K562 (cell line): Measurements from ENCODE around the gene HMG20B. TPM values are rescaled to one million over a fixed set of nuclear protein-coding genes. Genes with fewer than 3 reads are reported as not detected.

Source experiments
- EGR1 ChIP-seq: fragments of 450-650 bp; conservative IDR thresholded peaks from 2 replicates; pipeline ENCODE4 v1.6.1; 2017; ENCODE audit warnings: mild to moderate bottlenecking
- EP400 ChIP-seq: fragments of 450-650 bp; IDR thresholded peaks from 2 replicates; pipeline ENCODE4 v1.6.1; 2017; ENCODE audit warnings: antibody characterized with exemption, mild to moderate bottlenecking, moderate library complexity
- KDM1A ChIP-seq, 2 experiments: fragments of 450-650 bp; IDR thresholded peaks; 2 replicates each; pipeline ENCODE4 v1.6.1; 2016; ENCODE audit warnings: mild to moderate bottlenecking in 2 of 2
- KDM4B ChIP-seq, 2 experiments: fragments of 450-650 bp in 1 of 2; sonication (generic) in 1 of 2; IDR thresholded peaks; 2 replicates each; pipeline ENCODE4 v1.6.1; 2016 to 2017; ENCODE audit warnings: borderline replicate concordance in 2 of 2, antibody characterized with exemption in 1 of 2, low read depth in 1 of 2, mild to moderate bottlenecking in 1 of 2
- KLF13 ChIP-seq: fragments of 450-650 bp; IDR thresholded peaks from 2 replicates; pipeline ENCODE4 v1.6.1; 2016; ENCODE audit warnings: missing genetic modification characterization, low read depth, mild to moderate bottlenecking, missing compliant biosample characterization, moderate library complexity, borderline replicate concordance
- MECOM ChIP-seq: fragments of 250-450 bp; sonication (Bioruptor Pico); IDR thresholded peaks from 2 replicates; pipeline ENCODE4 v1.8.0; 2022; ENCODE audit warnings: inconsistent platforms
- MITF ChIP-seq: IDR thresholded peaks from 2 replicates; pipeline ENCODE4 v1.6.1; 2014; ENCODE audit warnings: antibody characterized with exemption
- PBX2 ChIP-seq, 2 experiments: IDR thresholded peaks in 1 of 2; conservative IDR thresholded peaks in 1 of 2; 2 replicates each; pipeline ENCODE4 v1.6.1; 2016; ENCODE audit warnings: low read depth in 2 of 2, mild to moderate bottlenecking in 1 of 2, missing compliant biosample characterization in 1 of 2, missing genetic modification characterization in 1 of 2, moderate library complexity in 1 of 2
- RAD51 ChIP-seq: fragments of 450-650 bp; IDR thresholded peaks from 2 replicates; pipeline ENCODE4 v1.7.1; 2016; ENCODE audit warnings: low read depth, mild to moderate bottlenecking, borderline replicate concordance
- SOX6 ChIP-seq: fragments of 450-650 bp; IDR thresholded peaks from 2 replicates; pipeline ENCODE4 v1.6.1; 2014; ENCODE audit warnings: mild to moderate bottlenecking
- U2AF2 ChIP-seq: fragments of 200-400 bp; formaldehyde crosslinking; optimal IDR thresholded peaks from 2 replicates; pipeline ENCODE3; 2017; ENCODE audit warnings: low read depth, mild to moderate bottlenecking, low read length
- ZFPM2 ChIP-seq: fragments of 250-450 bp; sonication (Bioruptor Pico); IDR thresholded peaks from 2 replicates; pipeline ENCODE4 v1.5.1; 2022; ENCODE audit warnings: mild to moderate bottlenecking
- ZMIZ1 ChIP-seq, 2 experiments: fragments of 150-350 bp in 1 of 2; IDR thresholded peaks; 2 replicates each; pipeline ENCODE4 v1.6.1; 2012 to 2016; ENCODE audit warnings: low read depth in 2 of 2, low read length in 2 of 2, mild to moderate bottlenecking in 1 of 2, moderate library complexity in 1 of 2
- ZNF507 ChIP-seq: conservative IDR thresholded peaks from 2 replicates; pipeline ENCODE4 v1.6.1; 2017; ENCODE audit warnings: missing genetic modification characterization, missing compliant biosample characterization
- polyA plus RNA-seq, 8 experiments: library from polyadenylated mRNA; depleted of rRNA in 4 of 8; stranded (reverse) in 5 of 8; unstranded in 3 of 8; fragments of >200 nt; fragmentation: Nextera tagmentation in 2 of 8; fragmentation: Illumina TruSeq in 1 of 8; extraction: Ambion mirVana in 2 of 8; extraction: Trizol in 1 of 8; gene quantifications; 2 replicates each; pipeline versions ENCODE4 v1.2.1 to v1.2.3, GENCODE V29; 2011 to 2014; ENCODE audit warnings: inconsistent platforms in 1 of 8, missing spikeins in 1 of 8
- total RNA-seq, 7 experiments: library from RNA; depleted of rRNA in 6 of 7; stranded (reverse); fragments of >200 nt in 6 of 7; fragmentation: Illumina TruSeq in 2 of 7; extraction: Trizol in 2 of 7; gene quantifications; 2 replicates each; pipeline versions ENCODE4 v1.2.1 to v1.2.3, GENCODE V29; 2011 to 2021; ENCODE audit warnings: low replicate concordance in 1 of 7
- TF ChIP-seq, protein P1 (sequence below): IDR thresholded peaks from 2 replicates; pipeline ENCODE4 v1.6.1; 2011; ENCODE audit warnings: borderline replicate concordance, low read depth, mild to moderate bottlenecking, moderate library complexity, low read length; ENCODE audit not compliant: insufficient read depth, poor library complexity, severe bottlenecking

Gene HMG20B
- total and polyA plus RNA-seq, 9 of the 15 experiments (the other 6 are each of a cell fraction or from before 2014, with no cell fraction given), result 0.35 to 172 (median 38.6) TPM

DNA sequence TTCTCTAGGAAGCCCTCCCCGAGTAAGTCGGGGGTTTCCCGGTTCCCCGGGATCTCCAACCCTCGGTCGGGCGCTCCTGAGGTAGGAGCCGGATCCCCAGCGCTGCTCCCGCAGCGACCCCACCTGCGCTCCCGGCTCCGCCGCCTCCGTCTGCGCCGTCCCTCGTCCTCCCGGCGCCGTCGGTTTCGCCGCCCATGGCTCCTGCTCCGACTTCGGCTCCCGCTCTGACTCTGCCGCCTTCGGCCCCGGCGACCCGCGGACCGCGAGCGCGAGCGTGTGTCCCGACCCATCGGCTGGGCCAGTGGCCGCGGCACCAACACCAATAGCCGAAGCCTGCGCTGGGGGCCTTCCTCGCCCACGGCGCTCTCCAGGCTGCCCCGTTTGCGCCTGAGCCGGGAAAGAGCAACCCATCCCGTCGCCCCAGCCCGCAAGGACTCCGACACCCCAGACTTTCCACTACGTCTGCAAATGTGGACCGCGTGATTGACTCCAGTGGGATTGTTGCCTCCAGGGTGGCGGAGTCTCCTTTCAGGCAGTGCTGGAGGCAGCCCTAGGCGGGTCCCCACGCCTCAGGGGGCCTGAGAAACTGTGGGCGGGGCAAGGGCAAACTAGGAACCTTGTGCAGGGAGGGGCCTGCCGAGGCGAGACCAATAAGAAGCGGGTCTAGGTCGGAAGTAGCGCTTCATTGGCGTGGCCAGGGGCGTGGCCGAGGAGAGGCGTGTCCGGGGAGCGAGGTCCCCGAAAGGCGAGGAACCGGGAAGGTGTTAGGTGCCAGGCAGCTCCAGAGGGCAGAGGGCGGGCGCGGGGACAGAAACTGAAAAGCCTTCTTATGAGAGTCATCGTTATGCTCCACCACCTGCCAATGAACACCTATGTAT, 54.0 kb downstream of the HMG20B start, which contains the start of gene CACTIN (continued):
- TF ChIP-seq U2AF2, result no peak
- no peak for TF ChIP-seq PBX2 (CRISPR knock-in tag; IDR thresholded peaks at IDR 0.05; ENCODE audit: low read depth)
- 0 out of 2 replicates have a peak, but pooled peaks have one; percentile 4 for TF ChIP-seq PBX2 (tag; conservative IDR thresholded peaks at IDR 0.05; ENCODE audit: low read depth)
- TF ChIP-seq RAD51, result no peak
- TF ChIP-seq, protein P1, sequence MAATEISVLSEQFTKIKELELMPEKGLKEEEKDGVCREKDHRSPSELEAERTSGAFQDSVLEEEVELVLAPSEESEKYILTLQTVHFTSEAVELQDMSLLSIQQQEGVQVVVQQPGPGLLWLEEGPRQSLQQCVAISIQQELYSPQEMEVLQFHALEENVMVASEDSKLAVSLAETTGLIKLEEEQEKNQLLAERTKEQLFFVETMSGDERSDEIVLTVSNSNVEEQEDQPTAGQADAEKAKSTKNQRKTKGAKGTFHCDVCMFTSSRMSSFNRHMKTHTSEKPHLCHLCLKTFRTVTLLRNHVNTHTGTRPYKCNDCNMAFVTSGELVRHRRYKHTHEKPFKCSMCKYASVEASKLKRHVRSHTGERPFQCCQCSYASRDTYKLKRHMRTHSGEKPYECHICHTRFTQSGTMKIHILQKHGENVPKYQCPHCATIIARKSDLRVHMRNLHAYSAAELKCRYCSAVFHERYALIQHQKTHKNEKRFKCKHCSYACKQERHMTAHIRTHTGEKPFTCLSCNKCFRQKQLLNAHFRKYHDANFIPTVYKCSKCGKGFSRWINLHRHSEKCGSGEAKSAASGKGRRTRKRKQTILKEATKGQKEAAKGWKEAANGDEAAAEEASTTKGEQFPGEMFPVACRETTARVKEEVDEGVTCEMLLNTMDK, result no peak
- TF ChIP-seq KLF13 (tag), result peak; percentile 26; the same call in 1 of the 2 replicates
- 0 out of 4 replicates have a peak, but pooled peaks of 1 of the 2 experiments have one; percentile 43 for TF ChIP-seq ZMIZ1 (IDR thresholded peaks at IDR 0.05; ENCODE audit: low read depth in 2 of 2, low read length in 2 of 2)
- 0 out of 4 replicates have a peak, but pooled peaks of 1 of the 2 experiments have one; percentile 31 for TF ChIP-seq KDM4B (IDR thresholded peaks at IDR 0.05; ENCODE audit: borderline replicate concordance in 2 of 2, low read depth in 1 of 2)
- no peak for TF ChIP-seq MECOM (CRISPR knock-in tag)
- TF ChIP-seq EP400, result peak; percentile 93; the same call in 1 of the 2 replicates
- TF ChIP-seq SOX6, result no peak
- no peak for TF ChIP-seq ZNF507 (tag)
- no peak for TF ChIP-seq ZFPM2 (CRISPR knock-in tag)
- TF ChIP-seq EGR1, result peak; percentile 93
- no peak for TF ChIP-seq MITF
- TF ChIP-seq KDM1A (IDR thresholded peaks at IDR 0.05), result no peak
